Trophoblast cell (in vitro differentiated cells and primary cell): ENCODE results near the gene CACNA1B.

Experiments
- DNase-seq, 2 donors: peaks; one replicate each; pipeline ENCODE4 v3.0.0-alpha.2; 2016
- H2AFZ ChIP-seq: 2 replicates; pipeline ENCODE4 v1.6.1; 2013; ENCODE audit warnings: low read length, moderate library complexity, mild to moderate bottlenecking; ENCODE audit not compliant: insufficient read depth, poor library complexity
- H2AK5ac ChIP-seq: 2 replicates; pipeline ENCODE4 v1.6.1; 2013; ENCODE audit warnings: mild to moderate bottlenecking, low read length
- H2BK120ac ChIP-seq: 2 replicates; pipeline ENCODE4 v1.6.1; 2013; ENCODE audit warnings: low read length, mild to moderate bottlenecking, moderate library complexity; ENCODE audit not compliant: insufficient read depth, poor library complexity
- H2BK12ac ChIP-seq: 2 replicates; pipeline ENCODE4 v1.6.1; 2013; ENCODE audit warnings: mild to moderate bottlenecking, low read length, moderate library complexity
- H2BK5ac ChIP-seq: 2 replicates; pipeline ENCODE4 v1.6.1; 2013; ENCODE audit warnings: low read length, low read depth, moderate library complexity, mild to moderate bottlenecking; ENCODE audit not compliant: poor library complexity
- H3K14ac ChIP-seq: 2 replicates; pipeline ENCODE4 v1.6.1; 2013; ENCODE audit warnings: mild to moderate bottlenecking, low read length
- H3K18ac ChIP-seq: 2 replicates; pipeline ENCODE4 v1.6.1; 2013; ENCODE audit warnings: mild to moderate bottlenecking, low read length
- H3K23ac ChIP-seq: 2 replicates; pipeline ENCODE4 v1.6.1; 2013; ENCODE audit warnings: low read length
- H3K27ac ChIP-seq: 2 replicates; pipeline ENCODE4 v1.5.1; 2013; ENCODE audit warnings: low read depth, mild to moderate bottlenecking, inconsistent platforms, low read length, moderate library complexity
- H3K27me3 ChIP-seq: 2 replicates; pipeline ENCODE4 v1.6.1; 2013; ENCODE audit warnings: inconsistent platforms, mild to moderate bottlenecking, low read length, moderate library complexity; ENCODE audit not compliant: insufficient read depth
- H3K36me3 ChIP-seq, 2 experiments: 1 replicate in 1 of 2; 2 replicates in 1 of 2; pipeline ENCODE4 v1.6.1; 2013; ENCODE audit warnings: low read length in 2 of 2, mild to moderate bottlenecking in 2 of 2, moderate library complexity in 1 of 2; ENCODE audit not compliant: insufficient read depth in 2 of 2, control insufficient read depth in 1 of 2
- H3K4ac ChIP-seq: 2 replicates; pipeline ENCODE4 v1.6.1; 2013; ENCODE audit warnings: low read depth, mild to moderate bottlenecking, low read length, moderate library complexity
- H3K4me1 ChIP-seq, 2 experiments: 1 replicate in 1 of 2; 2 replicates in 1 of 2; pipeline ENCODE4 v1.6.1; 2013; ENCODE audit warnings: low read length in 2 of 2, mild to moderate bottlenecking in 2 of 2, moderate library complexity in 1 of 2; ENCODE audit not compliant: insufficient read depth in 2 of 2, control insufficient read depth in 1 of 2
- H3K4me2 ChIP-seq: 2 replicates; pipeline ENCODE4 v1.6.1; 2013; ENCODE audit warnings: inconsistent platforms, mild to moderate bottlenecking, low read length, moderate library complexity
- H3K4me3 ChIP-seq: 2 replicates; pipeline ENCODE4 v1.5.1; 2013; ENCODE audit warnings: mild to moderate bottlenecking, low read depth, low read length, inconsistent platforms
- H3K79me1 ChIP-seq: one replicate; pipeline ENCODE4 v1.6.1; 2013; ENCODE audit warnings: low read length
- H3K79me2 ChIP-seq: 2 replicates; pipeline ENCODE4 v1.6.1; 2013; ENCODE audit warnings: low read length, mild to moderate bottlenecking; ENCODE audit not compliant: control insufficient read depth, insufficient read depth, poor library complexity
- H3K9ac ChIP-seq: 2 replicates; pipeline ENCODE4 v1.6.1; 2013; ENCODE audit warnings: mild to moderate bottlenecking, low read length
- H3K9me3 ChIP-seq: 2 replicates; pipeline ENCODE4 v1.6.1; 2013; ENCODE audit warnings: low read depth, mild to moderate bottlenecking, control low read depth, inconsistent platforms, low read length; ENCODE audit not compliant: insufficient read depth
- H4K12ac ChIP-seq: 2 replicates; pipeline ENCODE4 v1.6.1; 2013; ENCODE audit warnings: low read depth, mild to moderate bottlenecking, low read length, moderate library complexity
- H4K8ac ChIP-seq: 2 replicates; pipeline ENCODE4 v1.6.1; 2013; ENCODE audit warnings: low read depth, mild to moderate bottlenecking, low read length, moderate library complexity
- H4K91ac ChIP-seq: one replicate; pipeline ENCODE4 v1.6.1; 2013; ENCODE audit warnings: low read depth, mild to moderate bottlenecking, low read length, moderate library complexity
- WGBS: extraction: QIAGEN DNeasy Blood & Tissue Kit; methylation state at CpG from one replicate; pipeline ENCODE4 v1.1.7; 2013; ENCODE audit warnings: missing lambda C conversion rate; ENCODE audit not compliant: insufficient read length, insufficient coverage; ENCODE audit errors: extremely low coverage; 5-methylcytosine and 5-hydroxymethylcytosine counted together

CACNA1B gene

DNA sequence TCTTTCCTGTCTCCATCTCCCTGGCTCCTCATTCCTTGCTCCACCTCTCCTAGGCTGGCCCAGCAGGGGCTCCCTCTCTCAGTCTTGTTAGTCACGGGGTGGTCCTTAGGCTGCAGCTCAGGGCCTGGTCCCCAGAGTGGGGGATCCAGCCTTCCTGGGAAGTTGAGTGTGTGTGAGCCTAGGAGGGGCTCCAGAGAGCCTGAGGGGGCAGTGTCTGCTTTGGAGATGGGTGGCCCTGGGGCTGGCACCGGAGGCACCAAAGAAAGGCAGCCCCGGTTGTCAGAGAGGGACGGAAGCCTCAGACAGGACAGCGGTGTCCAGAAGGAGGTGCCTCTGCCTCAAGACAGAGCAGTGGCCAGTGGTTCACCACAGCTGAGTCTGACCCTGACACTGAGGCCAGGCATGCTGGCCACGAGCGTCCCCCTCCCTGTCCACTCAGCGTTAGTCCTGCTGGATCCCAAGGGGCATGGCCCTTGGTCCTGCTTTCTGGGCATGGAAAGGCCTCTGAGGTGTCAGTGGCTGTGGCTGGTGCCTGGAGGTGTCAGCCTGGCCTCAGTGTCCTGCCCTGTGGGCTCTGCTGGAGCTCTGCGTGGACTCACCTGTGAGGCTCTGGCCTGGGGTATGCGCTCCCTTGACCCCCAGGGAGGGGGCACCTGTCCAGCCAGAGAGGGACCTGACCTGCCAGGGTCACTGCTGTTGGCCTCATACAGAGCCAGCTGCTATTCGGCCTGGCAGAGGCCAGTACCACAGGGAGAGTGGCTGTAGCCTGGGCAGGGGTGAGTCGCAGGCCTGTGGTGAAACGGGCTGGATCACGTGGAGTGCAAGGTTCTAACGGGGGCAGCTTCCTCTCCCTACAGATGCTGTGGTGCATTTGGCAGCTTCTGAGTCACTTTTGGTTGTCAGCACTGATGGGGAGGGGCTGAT, 130.6 kb downstream of the CACNA1B start:
- H3K23ac ChIP-seq, result no peak overlapping the region
- no peaks in the 10 kb centered on the region for H3K79me2 ChIP-seq
- H3K18ac ChIP-seq, result no peak overlapping the region
- no peaks in the 10 kb centered on the region for H3K4me1 ChIP-seq
- no peak overlapping the region for H4K12ac ChIP-seq
- H2AK5ac ChIP-seq, result no peak overlapping the region
- no peak overlapping the region for H2BK120ac ChIP-seq
- H3K4me2 ChIP-seq, result no peak overlapping the region
- H3K27ac ChIP-seq, result no peak overlapping the region
- no peak overlapping the region for H3K9ac ChIP-seq
- no peak overlapping the region for H3K4me3 ChIP-seq
- no peak overlapping the region for H3K14ac ChIP-seq
- H3K79me1 ChIP-seq, result no peaks in the 10 kb centered on the region
- no peak overlapping the region for H4K91ac ChIP-seq
- no peak overlapping the region for H4K8ac ChIP-seq
- H2BK5ac ChIP-seq, result no peak overlapping the region
- no peak overlapping the region for H3K4ac ChIP-seq
- H3K36me3 ChIP-seq, result no peaks in the 10 kb centered on the region
- no CpG with 5 or more reads among the region's 15 CpGs for WGBS
- no peak for DNase-seq
- no peaks in the 10 kb centered on the region for H3K27me3 ChIP-seq
- no peak overlapping the region for H2BK12ac ChIP-seq
- peaks cover 40% of the 10 kb centered on the region for H3K9me3 ChIP-seq
- no peak overlapping the region for H2AFZ ChIP-seq

DNA sequence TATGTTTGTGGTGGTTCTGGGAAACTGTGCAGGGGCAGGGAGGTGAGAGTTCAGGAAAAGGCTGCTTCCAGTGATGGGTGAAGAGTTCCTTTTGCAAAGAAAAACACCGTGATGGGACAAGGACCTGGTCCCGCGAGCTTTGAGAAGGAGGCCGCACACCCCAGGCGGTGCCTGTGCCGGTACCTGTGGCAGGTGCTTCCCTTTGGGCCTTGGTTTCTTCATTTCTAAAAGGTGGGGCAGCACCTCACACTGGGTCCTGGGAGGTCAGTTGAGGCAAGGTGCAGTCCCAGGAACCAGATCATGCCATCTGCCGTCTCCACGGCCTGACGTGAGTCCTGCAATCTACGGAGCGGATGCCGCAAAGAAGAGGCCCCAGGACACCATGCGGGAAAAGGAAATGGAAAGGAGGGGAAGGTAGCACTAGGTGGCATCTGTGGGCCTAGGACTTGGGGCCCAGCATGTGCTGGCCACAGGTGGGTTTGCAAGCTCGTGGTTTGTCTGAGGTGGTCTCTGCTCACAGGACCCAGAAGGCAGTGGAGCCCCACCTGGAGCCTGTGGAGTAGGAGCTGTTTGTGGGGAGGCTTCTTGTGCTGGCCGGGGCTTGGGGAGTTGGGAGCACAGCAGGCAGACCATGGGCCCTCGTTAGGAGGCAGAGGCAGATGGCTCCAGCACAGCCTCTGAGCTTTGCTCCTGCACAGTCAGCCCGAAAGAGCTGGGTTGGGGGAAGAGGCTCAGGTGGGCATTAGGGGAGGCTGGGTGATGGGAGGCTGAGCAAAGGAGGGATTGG, 131.6 kb downstream of the CACNA1B start:
- no peak overlapping the region for H3K27ac ChIP-seq
- no peak overlapping the region for H3K23ac ChIP-seq
- WGBS, result no CpG with 5 or more reads among the region's 17 CpGs
- H3K36me3 ChIP-seq, result no peaks in the 10 kb centered on the region
- H2AK5ac ChIP-seq, result no peak overlapping the region
- no peak overlapping the region for H4K8ac ChIP-seq
- H3K4me2 ChIP-seq, result no peak overlapping the region
- no peak for DNase-seq
- H3K18ac ChIP-seq, result no peak overlapping the region
- H2AFZ ChIP-seq, result no peak overlapping the region
- no peak overlapping the region for H4K12ac ChIP-seq
- H2BK5ac ChIP-seq, result no peak overlapping the region
- no peaks in the 10 kb centered on the region for H3K4me1 ChIP-seq
- H3K4me3 ChIP-seq, result no peak overlapping the region
- H3K9me3 ChIP-seq, result peaks cover 42% of the 10 kb centered on the region
- H2BK120ac ChIP-seq, result no peak overlapping the region
- no peaks in the 10 kb centered on the region for H3K79me1 ChIP-seq
- no peaks in the 10 kb centered on the region for H3K79me2 ChIP-seq
- no peak overlapping the region for H4K91ac ChIP-seq
- H3K27me3 ChIP-seq, result no peaks in the 10 kb centered on the region
- H2BK12ac ChIP-seq, result no peak overlapping the region
- H3K9ac ChIP-seq, result no peak overlapping the region
- H3K14ac ChIP-seq, result no peak overlapping the region
- H3K4ac ChIP-seq, result no peak overlapping the region

DNA sequence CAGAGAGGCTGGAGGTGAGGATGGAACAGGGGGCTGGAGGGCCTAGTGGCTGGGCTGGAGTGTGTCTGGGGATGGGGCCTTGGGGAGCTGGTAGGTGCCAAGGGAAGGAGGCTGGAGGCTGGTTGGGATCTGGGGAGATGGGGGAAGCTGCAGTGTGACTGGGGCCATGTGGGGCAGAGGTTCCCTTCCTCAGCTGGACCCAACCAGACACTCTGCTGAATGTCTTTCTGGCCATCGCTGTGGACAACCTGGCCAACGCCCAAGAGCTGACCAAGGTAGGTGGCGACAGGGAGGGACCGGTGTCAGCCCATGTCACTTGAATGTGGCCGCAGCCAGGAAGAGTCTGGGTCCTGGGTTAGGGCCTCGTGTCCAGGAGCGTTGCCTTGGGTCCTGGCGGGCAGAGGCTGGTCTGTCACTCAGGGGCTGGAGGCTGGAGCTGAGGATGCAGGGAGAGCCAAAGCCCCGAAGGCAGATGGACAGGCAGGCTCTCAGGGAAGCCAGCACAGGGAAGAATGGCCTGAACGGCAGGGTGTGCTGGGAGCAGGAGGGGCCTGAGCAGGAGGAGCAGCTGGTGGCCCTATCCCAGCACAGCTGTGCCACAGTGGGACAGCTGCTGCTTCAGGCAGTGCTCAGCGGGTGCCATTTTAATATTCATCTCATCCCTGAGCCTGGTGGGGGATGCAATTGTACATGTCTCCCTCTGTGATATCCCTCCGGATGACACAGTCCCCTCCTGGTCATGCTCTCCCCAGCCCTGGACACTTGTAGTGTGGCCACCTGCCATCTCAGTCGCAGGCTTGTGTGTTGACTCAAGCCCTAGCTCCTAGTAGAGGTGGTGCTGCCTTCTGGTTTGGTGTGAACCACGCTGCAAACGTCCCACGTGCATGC, 132.5 kb downstream of the CACNA1B start:
- H3K36me3 ChIP-seq, result no peaks in the 10 kb centered on the region
- no peaks in the 10 kb centered on the region for H3K4me1 ChIP-seq

DNA sequence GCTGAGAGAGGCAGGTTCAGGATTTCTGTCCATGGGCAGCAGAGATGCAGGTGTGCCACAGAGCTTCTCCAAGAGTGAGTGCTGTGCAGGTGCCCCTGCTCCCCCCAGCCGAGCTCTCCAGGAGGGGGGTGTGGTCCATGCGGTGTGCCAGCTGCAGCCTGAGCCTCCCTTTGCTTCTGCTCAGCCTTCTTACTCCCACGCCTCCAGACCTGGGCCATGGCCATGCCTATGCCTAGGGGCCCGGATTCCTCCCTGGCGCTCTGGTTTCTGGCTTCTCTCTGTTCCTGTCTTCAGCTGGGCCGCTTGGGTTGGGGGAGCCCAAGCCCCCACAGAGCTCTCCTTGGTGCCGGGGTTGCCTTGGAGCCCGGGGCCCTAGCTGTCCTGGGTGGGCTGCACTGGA, 133.3 kb downstream of the CACNA1B start:
- H2BK5ac ChIP-seq, result no peak overlapping the region
- H3K4me3 ChIP-seq, result no peak overlapping the region
- no peak overlapping the region for H3K14ac ChIP-seq
- H3K27ac ChIP-seq, result no peak overlapping the region
- H3K4ac ChIP-seq, result no peak overlapping the region
- H3K36me3 ChIP-seq, result no peaks in the 10 kb centered on the region
- no peak overlapping the region for H4K12ac ChIP-seq
- H3K18ac ChIP-seq, result no peak overlapping the region
- H3K9ac ChIP-seq, result no peak overlapping the region
- H3K4me1 ChIP-seq, result no peaks in the 10 kb centered on the region
- no peak overlapping the region for H3K23ac ChIP-seq
- H3K27me3 ChIP-seq, result no peaks in the 10 kb centered on the region
- H3K79me2 ChIP-seq, result no peaks in the 10 kb centered on the region
- H4K8ac ChIP-seq, result no peak overlapping the region
- no CpG with 5 or more reads among the region's 8 CpGs for WGBS
- H3K4me2 ChIP-seq, result no peak overlapping the region
- H3K79me1 ChIP-seq, result no peaks in the 10 kb centered on the region
- H2BK120ac ChIP-seq, result no peak overlapping the region
- no peak for DNase-seq
- H2AFZ ChIP-seq, result no peak overlapping the region
- H3K9me3 ChIP-seq, result peaks cover 42% of the 10 kb centered on the region
- no peak overlapping the region for H2BK12ac ChIP-seq
- no peak overlapping the region for H2AK5ac ChIP-seq
- no peak overlapping the region for H4K91ac ChIP-seq

More for the DNA sequence above, 132.5 kb downstream of the CACNA1B start:
- Histone ChIP-seq H3K27me3 (no peaks in the 10 kb centered on the region), H3K79me1 (no peaks in the 10 kb centered on the region), H4K12ac (no peak overlapping the region), H3K4me2 (no peak overlapping the region), H3K4me3 (no peak overlapping the region), H3K9me3 (peaks cover 42% of the 10 kb centered on the region), H3K79me2 (no peaks in the 10 kb centered on the region), H3K4ac (no peak overlapping the region), H2BK5ac (no peak overlapping the region), H2BK120ac (no peak overlapping the region), H2BK12ac (no peak overlapping the region), H2AFZ (no peak overlapping the region), H3K9ac (no peak overlapping the region), H3K23ac (no peak overlapping the region), H4K8ac (no peak overlapping the region), H2AK5ac (no peak overlapping the region), H3K14ac (no peak overlapping the region), H3K18ac (no peak overlapping the region), H4K91ac (no peak overlapping the region), H3K27ac (no peak overlapping the region)
- no peak for DNase-seq
- WGBS, result no CpG with 5 or more reads among the region's 16 CpGs
